TTC549 (cell line): ENCODE measurements around the gene STAC3.

Experiments
- FAIRE-seq: peaks from 2 replicates; lab custom pipeline; 2012; peaks lifted over from hg19 to GRCh38; lab: Jason Lieb, UNC

The STAC3 gene

GRCh38 chr12:57222286-57223190, 28.4 kb downstream of the STAC3 start:
- no peak for FAIRE-seq

DNA sequence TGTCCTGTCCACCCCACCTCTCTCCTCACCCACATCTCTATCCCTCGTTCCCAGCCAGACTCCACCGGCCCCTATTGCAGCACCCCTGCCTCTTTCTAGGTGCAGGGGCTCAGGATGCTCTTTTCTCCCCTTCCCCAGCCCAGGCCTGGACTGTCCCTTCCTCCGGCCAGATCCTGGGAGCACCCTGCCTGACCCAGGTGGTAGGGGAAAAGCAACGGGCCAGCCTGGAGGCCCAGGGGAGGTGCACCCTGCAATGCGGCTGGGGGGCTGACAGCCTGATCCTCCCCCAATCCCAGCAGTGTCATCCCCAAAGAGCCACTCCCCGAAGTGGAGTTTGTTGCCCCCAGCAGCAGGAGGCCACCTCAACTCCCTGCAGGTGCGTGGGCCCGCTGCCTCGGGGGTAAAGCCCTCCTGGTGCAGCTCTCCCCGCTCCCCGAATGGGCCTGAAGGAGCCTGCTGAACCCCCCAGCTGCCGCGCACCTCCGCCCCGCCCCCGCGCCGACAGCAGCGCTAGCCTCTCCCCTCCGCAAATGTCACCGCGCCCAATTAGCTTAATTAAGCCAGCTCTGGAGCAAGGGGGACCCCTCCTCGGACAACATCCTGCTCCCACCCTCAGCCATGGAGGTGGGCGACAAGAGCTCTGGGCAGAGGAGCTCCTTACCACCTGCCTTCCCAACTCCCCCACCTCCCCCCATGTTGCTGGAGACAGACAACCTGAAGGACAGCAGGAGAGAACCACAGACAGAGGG, 29.6 kb downstream of the STAC3 start:
- no peak for FAIRE-seq

- no peak for FAIRE-seq
These were observed 30.2 kb downstream of the STAC3 start for GRCh38 chr12:57220770-57221168.

DNA sequence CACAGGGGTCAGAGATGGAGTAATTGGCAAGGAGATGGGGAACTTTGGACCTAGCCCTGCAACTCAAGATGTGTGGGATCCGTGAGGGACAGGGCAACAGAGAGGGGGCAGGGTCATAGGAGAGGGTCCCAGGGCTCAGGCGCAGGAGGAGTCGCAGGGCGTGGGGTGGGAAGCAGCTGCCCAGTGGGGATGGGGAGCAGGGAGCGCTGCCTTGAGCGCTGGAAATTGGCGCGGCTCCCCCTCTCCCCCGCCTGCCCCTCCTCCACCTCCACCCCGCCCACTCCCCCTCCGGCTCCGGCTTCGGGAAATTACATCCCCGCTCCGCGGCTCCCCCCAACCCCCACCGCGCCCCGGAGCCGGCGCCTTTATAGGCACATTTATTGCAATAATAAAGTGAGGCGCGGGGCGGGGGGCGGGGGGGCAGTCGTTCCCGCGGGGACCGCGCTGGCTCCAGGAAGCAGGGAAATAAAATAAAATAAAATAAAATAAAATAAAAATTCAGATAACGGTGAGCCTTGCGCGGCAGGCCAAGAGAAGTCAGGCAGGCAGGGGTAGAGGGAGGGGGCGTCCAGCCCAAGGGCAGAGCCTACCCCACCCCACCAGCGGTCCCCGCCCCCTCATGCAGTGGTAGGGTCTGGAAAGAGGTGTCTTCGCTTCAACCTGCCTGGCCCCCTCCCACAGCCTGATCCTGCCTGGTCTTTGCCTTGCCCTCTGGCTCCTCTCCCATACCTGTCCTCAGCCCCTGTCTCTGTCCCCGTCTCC, 30.8 kb downstream of the STAC3 start:
- no peak for FAIRE-seq

- FAIRE-seq: no peak
These were observed 31.6 kb downstream of the STAC3 start for GRCh38 chr12:57219205-57219992.

DNA sequence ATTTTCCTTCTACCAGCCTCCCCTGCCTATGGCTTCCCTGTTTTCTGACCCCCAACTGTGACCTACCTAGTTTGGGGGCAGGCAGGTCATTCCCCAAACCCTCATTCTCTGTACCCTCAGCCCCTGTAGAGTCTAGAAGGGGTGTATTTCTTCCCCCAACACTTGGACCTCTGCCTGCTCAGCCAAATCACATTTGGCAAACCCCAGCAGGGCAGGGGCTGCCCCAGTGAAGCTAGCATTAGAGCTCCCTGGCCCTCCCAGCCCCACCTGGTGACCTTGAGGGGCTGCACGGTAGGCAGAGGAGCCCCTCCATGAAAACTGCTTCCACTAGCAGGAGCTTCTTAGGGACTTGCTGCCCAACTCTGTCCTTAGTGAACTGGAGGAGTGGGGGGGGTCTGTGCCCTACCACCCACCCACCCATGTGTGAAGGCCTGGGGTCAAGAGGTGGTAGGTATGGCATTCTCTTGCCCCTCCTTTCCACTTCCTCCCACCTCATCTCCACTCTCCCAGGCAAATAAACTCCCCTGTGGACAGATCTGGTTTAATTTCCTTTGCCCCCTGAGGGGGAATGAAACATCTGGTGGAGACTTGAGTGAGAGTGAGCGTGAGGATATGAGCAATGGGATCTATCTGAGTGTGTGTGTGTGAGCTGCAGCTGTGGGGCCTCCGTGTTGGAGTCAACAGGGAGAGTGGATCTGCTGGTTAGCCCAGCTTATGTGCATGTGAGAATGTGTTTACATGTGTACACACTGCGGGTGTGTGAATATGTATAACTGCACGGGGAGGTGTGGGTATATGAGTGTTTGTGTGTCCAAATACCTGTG, 32.7 kb downstream of the STAC3 start:
- FAIRE-seq: no peak

DNA sequence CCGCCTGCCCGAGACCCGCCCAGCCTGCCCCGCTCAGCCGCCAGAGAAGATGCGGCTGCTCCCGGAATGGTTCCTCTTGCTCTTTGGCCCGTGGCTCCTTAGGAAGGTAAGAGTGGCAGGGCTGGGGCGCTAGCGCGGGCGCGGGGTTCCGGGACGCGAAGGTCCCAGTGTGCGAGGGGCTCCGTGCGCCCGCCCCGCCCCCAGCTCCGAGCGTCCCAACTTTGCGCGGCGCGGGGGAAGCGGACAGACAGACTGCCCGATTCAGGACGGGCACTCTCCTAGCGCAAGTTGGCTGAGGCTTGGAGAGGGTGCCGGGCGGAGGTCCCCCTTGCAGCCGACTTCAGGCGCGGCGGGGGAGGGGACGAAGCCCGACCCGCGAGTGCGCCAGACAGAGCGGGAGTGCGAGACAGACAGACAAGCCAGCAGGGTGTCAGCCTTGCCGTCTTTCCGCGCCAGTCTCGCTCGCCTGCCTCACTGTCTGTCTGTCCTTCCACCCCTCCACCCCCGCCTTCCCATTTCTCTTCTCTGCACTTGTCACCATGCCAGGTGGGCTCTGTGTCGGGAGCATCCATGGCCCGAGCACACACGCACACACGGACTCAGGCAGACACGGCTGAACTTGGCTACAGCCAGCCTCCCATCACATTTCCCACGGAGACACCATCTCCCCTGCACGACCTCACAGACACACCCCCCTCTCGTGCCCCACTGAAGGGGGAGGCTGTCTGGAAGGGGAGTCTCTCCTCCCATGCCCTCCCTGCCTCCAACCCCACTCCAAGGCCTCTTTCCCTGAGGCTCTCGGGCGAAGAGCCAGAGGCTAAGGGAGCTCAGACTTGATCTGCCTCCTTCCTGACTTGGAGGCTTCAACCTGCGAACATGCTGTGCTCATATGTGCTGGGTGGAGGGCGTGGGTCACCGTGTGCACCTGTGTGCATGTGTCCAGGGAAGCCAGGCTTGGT, 33.8 kb downstream of the STAC3 start:
- FAIRE-seq: no peak

DNA sequence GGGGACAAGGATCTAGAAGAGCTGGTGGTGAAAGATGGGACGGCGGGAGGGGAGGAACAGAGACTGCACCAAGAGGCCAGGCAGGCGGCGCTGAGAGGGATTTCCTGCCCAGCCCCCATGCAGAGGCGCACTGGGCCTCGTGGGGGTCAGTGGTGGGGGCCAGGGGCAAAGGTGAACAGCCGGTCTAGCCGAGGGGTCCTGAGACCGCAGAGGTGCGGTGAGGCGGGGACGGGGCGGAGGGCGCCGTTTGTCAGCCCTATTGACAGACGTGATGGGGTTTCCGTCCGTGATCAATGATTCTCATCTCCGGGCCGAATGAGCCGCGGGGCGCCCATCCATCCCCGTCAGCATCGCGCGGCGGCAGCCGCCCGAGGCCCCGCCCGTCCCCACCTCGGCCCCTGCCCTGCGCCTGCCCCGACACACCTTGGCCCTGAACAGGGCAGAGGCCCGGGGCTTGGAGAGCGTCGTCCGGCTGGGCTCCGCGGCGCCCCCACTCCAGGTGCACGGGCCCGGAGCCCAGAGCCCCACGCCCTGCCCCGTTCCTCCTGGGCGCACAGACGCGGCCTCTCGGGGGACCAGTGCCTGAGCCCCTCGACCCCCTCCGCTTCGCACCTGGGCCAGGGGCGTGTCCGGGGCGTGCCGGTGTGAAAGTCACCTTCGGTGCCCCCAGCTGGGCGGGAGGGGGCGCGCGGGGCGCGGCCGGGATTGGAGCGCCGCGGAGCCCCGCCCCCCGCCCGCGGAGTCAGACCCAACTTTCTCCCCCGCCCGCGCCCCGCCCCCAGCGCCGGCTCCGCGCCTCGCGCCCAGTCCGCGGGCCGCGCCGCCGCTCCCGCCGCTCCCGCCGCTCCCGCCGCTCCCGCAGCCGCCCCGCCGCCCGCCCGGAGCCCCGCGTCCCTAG, 34.7 kb downstream of the STAC3 start, which contains the start of gene NXPH4:
Gene NXPH4 (plus strand): TSS at position 781 of the 898 bp plus-strand sequence. CDS start 176 bp downstream, outside the sequence.
- no peak for FAIRE-seq

DNA sequence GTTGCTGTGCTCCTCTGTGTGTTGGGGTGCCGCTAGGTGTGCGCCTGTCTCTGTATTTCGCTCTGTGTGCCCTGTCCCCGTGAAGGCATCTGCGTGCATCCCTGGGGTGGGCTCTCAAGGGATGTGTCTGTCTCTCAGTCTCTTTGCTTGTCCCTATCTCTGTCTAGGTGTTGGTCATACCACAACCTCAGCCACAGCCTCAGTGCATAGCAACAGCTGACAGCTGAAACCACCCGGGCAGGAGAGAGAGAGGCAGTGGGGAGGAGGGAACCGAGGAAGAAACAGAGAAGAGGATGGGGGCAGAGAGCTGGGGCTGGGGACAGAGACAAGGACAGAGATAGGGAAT, 35.3 kb downstream of the STAC3 start:
- FAIRE-seq: no peak

- no peak for FAIRE-seq
These were observed 35.9 kb downstream of the STAC3 start for GRCh38 chr12:57215065-57215464.

DNA sequence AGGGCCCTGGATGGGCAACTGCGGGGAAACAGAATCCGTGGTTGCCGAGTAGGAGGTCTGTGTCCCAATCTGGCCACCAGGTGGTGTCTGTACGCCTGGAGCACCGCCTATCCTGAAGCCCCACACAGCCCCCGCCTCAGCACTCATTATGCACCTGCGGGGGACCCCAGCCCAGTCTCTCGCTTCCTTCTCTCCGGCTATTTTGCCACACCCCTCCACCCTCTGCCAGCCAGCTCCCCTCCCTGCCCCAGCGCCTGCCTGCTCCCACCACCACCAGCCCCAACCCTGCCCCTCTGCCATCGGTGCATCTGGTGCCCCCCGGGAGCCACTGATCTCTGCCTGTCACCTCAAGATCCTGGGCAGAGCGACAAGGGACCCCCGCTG, 36.6 kb downstream of the STAC3 start:
- no peak for FAIRE-seq

- FAIRE-seq: no peak
These were observed 37.1 kb downstream of the STAC3 start for GRCh38 chr12:57213763-57214397.

DNA sequence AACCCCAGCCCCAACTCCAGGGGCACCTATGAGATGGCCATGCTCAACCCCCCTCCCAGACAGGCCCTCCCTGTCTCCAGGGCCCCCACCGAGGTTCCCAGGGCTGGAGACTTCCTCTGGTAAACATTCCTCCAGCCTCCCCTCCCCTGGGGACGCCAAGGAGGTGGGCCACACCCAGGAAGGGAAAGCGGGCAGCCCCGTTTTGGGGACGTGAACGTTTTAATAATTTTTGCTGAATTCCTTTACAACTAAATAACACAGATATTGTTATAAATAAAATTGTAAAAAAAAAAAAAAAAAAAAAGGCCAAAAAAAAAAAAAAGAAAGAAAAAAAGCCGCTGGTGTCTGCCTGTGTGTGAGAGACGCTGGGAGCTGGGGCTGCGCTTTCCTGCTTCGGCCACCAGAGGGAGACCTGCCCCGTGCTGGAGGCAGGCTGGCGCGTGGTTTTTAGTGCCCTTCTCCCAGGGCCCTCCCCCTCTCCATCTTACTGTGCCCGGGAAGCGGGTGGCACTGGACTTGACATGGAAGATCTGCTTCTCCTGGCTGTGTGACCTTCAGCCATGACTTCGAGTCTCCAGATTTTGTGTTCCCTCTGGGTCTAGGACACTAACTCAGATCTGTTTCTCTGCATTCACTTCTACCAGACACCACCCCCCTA, 37.8 kb downstream of the STAC3 start:
- FAIRE-seq: peak; percentile 77

DNA sequence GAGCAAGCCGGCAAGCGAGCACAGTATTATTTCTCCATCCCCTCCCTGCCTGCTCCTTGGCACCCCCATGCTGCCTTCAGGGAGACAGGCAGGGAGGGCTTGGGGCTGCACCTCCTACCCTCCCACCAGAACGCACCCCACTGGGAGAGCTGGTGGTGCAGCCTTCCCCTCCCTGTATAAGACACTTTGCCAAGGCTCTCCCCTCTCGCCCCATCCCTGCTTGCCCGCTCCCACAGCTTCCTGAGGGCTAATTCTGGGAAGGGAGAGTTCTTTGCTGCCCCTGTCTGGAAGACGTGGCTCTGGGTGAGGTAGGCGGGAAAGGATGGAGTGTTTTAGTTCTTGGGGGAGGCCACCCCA, 38.3 kb downstream of the STAC3 start:
- FAIRE-seq: no peak

- no peak for FAIRE-seq
These were observed 38.9 kb downstream of the STAC3 start for GRCh38 chr12:57211791-57212700.

GRCh38 chr12:57210926-57211692, 39.9 kb downstream of the STAC3 start:
- FAIRE-seq: no peak
